HG03439 (cell line): ENCODE measurements around the gene USP8.
"Not testable (repeated sequence)": the region's sequence is repeated elsewhere in the genome, so short reads cannot be mapped to it uniquely, and the experiment has no call there.

Experiments used
- ATAC-seq: cut with Tn5 transposase; IDR thresholded peaks from one replicate; pipeline ENCODE4 v1.9.1; 2021; ENCODE audit warnings: mild to moderate bottlenecking, moderate library complexity; ENCODE audit not compliant: unreplicated experiment

The USP8 gene

DNA sequence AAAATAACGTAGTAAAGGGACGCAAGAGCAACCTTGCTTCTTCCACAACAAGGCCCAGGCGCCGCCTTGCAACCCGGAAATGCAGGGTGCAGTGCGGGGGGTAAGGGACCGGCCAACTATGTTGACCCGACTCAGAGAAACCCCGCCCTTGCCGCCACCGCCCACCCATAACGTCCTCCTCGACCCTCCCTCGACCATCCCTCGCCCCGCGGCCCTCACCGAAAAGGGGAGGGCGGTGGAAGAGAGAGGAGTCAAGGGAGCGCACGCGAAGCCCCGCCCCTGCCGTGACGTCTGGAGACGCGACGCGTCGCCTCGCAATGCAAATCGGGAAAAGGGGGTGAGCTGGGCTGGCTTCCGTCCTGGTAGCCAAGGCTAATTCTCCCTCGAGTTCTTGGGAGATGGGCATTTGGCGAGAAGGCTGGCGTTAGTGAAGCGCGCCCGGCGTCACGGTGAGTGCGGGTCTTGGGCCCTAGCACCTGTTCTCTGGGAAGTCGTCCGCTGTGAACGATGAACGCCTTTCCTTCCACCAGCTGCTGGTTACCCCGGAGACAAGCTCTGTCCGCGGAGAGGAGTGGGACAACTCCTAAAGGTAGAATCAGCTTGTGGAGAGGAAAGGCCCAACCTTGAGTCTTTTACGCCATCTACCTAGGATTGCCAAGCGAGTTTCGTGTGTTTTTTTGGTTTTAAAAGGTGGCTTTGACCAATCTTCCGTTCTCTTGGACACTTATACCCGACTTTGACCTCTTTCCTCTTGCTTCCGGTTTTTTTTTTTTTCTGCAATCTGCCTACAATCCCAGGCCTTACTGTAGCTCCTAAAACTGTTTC lies at the start of gene USP8:
Gene USP8 (plus strand): TSS at position 340 of the 825 bp plus-strand sequence. CDS start 14,669 bp downstream, outside the sequence.
- ATAC-seq: peak; percentile 96

DNA sequence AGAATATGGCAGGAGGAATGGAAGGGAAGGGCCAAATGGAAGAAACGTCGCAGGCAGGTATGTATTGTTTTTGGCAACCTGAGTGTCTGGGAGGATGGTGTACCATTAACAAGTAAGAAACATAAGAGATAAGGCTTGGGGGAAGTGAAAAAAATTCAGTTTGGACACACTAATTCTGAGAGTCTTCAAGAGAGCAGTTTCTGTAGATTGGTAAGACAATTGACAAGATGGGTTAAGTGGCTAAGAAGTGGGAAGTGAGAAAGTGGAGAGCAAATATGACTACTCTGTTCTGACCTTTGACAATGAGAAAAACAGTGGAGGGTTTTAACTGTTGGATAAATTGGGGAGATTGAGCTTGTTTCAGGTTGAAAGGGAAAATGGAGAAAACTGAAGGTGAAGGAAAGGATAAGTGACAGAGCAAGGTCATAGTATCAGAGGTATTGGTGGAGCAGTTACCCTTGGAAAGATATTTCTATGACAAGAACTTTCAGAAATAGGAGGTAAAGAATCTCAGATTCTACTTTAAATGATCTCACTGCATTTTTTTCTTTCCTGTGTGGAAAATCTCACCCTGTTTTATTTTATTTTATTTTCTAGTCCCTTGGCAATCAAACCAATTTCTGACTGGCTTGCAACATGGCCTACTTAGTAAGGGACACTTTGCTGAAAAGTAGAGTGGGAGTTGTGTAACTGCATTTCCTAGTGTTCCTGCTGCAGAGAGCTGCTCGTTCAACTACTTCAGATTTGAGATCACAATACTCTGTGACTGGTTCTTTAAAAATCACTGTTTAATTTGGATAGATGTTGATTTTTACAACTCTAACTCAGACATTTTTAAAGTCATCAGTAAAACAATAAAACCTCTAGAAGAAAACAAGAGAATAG lies 46.1 kb upstream of the USP8 start:
- ATAC-seq: peak; percentile 98

DNA sequence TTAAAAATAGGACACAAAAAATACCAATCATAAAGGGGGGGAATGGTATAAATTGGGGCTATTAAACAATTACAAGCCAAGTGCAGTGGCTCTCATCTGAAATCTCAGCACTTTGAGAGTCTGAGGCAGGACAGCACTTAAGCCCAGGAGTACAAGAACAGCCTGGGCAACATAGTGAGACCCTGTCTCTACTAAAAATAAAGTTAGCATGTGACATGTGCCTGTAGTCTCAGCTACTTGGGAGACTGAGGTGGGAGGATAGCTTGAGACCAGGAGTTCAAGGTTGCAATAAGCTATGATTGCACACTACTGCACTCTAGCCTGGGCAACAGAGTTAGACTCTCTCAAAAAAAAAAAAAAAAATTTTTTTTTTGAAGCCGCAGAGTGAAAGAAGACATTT lies 45.4 kb upstream of the USP8 start:
- no peak for ATAC-seq

- ATAC-seq: not testable (repeated sequence)
Measured at GRCh38 chr15:50379413-50379812, 44.8 kb upstream of the USP8 start.

- no peak for ATAC-seq
Measured at GRCh38 chr15:50380089-50380488, 44.1 kb upstream of the USP8 start.

GRCh38 chr15:50381438-50381837 lies 42.8 kb upstream of the USP8 start:
- no peak for ATAC-seq

- not testable (repeated sequence) for ATAC-seq
Measured at GRCh38 chr15:50382408-50382807, 41.8 kb upstream of the USP8 start.

GRCh38 chr15:50390554-50391264 lies 33.5 kb upstream of the USP8 start:
- peak; percentile 52 for ATAC-seq

DNA sequence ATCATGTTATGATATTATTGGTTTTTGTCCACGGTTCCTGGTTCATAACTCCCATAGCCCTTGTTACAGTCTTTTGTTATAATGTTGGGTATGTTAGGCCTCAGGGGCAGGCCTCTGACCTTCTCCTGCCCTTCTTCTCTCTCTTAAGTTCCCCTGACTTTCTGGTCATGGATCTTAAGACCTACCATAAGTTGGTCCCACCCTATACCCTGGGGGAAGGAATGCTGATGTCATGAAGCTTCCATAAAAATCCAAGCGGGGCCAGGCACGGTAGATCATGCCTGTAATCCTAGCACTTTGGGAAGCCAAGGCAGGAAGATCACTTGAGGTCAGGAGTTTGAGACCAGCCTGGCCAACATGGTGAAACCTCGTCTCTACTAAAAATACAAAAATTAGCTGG lies 32.6 kb upstream of the USP8 start:
- ATAC-seq: not testable (repeated sequence)

DNA sequence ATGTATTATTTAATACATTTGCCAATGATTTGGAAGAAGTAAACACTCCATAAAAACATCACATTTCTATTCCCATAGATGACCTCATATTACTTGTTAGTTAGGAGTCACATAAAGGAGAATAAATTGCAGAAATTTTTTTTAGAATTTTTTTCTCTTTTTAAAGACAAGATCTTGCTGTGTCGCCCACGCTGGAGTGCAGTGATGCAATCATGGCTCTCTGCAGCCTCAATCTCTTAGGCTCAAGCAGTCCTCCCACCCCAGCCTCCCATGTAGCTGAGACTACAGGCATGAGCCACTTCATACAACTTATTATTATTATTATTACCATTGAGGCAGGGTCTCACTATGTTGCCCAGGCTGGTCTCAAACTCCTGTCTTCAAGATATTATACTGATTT lies 12.3 kb upstream of the USP8 start:
- ATAC-seq: no peak

DNA sequence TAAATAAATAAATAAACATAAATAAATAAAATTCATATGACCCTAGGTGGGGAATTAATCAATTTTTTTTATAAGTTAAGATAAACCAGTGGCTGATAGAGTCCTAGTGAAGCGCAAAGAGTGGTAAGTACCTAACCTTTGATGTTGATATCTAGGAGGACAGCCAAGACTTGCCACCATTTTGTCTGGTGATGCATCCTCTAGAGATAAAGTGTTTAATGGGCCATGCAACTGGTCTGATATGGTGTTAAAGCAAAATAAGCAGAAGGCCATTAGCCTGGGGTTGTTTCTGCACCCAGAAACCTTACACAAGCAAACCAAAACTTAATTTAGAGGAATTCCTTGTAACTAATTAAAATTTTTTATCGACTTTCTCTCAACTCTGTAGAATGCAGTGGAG lies 9.6 kb upstream of the USP8 start:
- ATAC-seq: no peak

GRCh38 chr15:50415752-50416404 lies 8.3 kb upstream of the USP8 start:
- ATAC-seq: no peak

- no peak for ATAC-seq
Measured at GRCh38 chr15:50416890-50417289, 7.3 kb upstream of the USP8 start.

GRCh38 chr15:50418041-50418583 lies 6.1 kb upstream of the USP8 start:
- ATAC-seq: no peak

DNA sequence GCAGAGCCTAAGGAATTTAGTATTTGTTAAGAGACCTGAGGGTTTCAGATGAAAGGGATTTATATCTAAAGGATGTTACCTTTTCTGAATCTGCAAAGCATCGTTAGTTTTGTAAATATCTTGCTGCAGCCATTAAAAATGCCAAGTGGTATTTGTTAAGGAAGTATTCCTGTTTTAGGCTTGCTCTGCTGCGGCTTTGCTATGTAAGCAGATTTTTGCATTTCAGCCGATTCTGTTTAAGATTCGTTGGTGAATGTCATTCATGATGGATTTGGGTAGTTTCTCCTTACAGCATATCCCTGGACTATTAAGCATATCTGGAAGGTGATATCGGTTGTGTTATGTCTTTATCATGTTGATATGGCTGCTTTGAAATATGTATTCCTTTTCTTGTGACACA lies 1.0 kb downstream of the USP8 start:
- ATAC-seq: no peak

DNA sequence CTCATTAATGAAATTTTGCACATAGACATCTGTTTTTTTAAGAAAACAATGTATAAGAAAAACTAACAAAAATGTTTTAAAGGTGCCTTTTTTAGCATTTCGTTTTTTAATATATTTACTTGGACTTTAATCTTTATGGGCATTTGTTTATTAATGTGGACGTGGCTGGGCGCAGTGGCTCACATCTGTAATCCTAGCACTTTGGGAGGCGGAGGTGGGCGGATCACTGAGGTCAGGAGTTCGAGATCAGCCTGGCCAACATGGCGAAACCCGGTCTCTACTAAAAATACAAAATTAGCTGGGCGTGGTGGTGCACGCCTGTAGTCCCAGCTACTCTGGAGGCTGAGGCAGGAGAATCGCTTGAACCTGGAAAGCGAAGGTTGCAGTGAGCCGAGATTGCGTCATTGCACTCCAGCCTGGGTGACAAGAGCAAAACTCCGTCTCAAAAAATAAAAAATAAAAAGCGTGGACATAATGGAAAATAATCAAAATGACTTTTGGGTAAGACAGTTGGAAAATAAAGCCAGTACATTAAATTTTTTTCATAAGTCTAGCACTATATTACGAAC lies 1.6 kb downstream of the USP8 start:
- ATAC-seq: not testable (repeated sequence)

DNA sequence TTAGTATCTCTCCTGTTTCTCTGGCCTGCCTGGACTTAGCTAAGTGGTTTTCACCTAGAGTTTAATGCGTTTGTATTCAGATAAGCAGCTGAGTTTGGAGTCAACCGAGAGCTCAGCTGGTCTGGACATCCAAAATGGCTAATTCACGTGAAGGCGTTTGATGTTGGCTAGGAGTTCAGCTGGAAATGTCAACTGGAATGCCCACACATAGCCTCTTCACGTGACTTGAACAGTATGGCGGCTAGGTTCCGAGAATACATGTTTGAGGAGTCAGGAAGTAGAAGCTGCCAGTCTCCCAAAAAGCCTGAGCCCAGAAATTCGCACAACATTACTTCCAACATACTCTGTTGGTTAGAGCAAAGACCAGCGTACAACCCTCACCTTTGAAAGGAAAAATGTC lies 2.2 kb downstream of the USP8 start:
- ATAC-seq: no peak

DNA sequence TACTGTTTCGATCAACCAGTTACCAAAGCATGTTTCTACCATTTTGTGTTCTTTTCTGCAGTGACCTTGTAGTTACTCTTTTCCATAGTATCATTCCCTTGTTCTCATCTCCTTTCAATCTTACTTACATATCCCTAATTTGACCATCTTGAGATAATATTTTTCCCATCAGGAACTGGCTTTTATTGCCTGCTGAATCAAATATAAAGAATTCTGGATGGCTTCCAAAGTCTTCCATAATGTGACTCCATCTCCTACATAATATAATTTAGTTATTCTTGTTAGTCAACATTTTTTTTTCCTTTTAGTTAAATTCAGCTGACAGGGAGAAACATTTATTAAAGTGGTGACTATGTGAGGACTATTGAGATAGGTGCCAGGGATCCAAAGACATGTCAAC lies 7.0 kb downstream of the USP8 start:
- no peak for ATAC-seq

DNA sequence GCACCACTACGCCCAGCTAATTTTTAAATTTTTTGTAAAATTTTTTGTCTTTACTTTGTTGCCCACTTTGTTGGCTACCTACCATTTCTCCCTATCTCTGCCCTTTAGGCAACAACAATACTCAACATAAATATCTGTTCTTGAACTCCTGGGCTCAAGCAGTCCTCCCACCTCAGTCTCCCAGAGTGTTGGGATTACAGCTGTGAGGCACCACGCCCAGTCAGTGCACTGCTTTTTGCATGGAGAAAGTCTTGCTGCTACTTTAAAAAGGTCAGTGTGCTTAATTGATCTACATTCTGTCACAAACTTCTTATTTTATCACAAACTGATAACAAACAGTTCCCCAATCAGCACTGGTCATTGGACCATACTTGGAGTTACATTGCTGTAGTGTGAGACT lies 8.0 kb downstream of the USP8 start:
- no peak for ATAC-seq

GRCh38 chr15:50435772-50436171 lies 11.6 kb downstream of the USP8 start:
- no peak for ATAC-seq
